Prostate gland (tissue), 2 donors: ENCODE results near the gene SERPINB6.

ENCODE experiments used
- CTCF ChIP-seq, 4 experiments: fragments of 200-600 bp in 2 of 4; fragments of 450-650 bp in 2 of 4; sonication (generic) in 2 of 4; IDR thresholded peaks; 1 replicate in 3 of 4; 2 replicates in 1 of 4; pipeline ENCODE4 v1.5.1; 2016 to 2019; ENCODE audit warnings: antibody characterized with exemption in 4 of 4, mild to moderate bottlenecking in 2 of 4, moderate library complexity in 2 of 4
- POLR2A ChIP-seq: fragments of 450-650 bp; IDR thresholded peaks from one replicate; pipeline ENCODE4 v1.6.1; 2016; ENCODE audit warnings: antibody characterized with exemption, mild to moderate bottlenecking
- POLR2AphosphoS5 ChIP-seq: sonication (generic); formaldehyde crosslinking; IDR thresholded peaks from one replicate; pipeline ENCODE4 v1.6.1; 2017; ENCODE audit warnings: antibody characterized with exemption

DNA sequence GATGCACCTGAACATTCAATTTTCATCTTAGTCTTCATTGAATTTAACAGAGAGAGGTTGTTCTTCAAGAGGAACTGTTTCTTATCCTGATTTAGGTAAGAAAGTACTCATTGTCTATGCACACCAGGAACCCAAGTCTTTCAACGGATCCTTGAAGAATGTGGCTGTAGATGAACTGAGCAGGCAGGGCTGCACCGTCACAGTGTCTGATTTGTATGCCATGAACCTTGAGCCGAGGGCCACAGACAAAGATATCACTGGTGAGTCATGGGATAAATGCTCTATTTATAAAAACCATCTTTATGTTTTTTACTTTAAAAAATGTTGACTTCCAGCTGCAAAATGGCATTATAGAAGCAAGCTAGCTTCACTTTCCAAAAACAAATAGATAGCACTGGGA is 38.6 kb upstream of the SERPINB6 start:
- no peak for TF ChIP-seq CTCF (IDR thresholded peaks at IDR 0.05)
- no peak for TF ChIP-seq POLR2A
- TF ChIP-seq POLR2AphosphoS5: no peak
